LNCaP clone FGC (cell line): Measurements from ENCODE around the gene CDCA8.

Experiments used
- DNase-seq: peaks from one replicate; pipeline ENCODE4 v3.0.0-alpha.2; 2011; ENCODE audit warnings: low read depth
- H3K4me3 ChIP-seq: 2 replicates; pipeline ENCODE4 v1.5.1; 2011; ENCODE audit warnings: mild to moderate bottlenecking, low read depth, low read length, control low read depth
- CTCF ChIP-seq: IDR thresholded peaks from 2 replicates; pipeline ENCODE4 v1.5.1; 2012; ENCODE audit warnings: mild to moderate bottlenecking; ENCODE audit not compliant: control insufficient read depth, insufficient read depth; ENCODE audit errors: extremely low read depth

The CDCA8 gene

GRCh38 chr1:37671261-37671660 is 21.1 kb upstream of the CDCA8 start:
- no peak for TF ChIP-seq CTCF
- H3K4me3 ChIP-seq, result no peak overlapping the region
- no peak for DNase-seq

GRCh38 chr1:37672136-37672870 is 20.0 kb upstream of the CDCA8 start:
- no peak overlapping the region for H3K4me3 ChIP-seq
- no peak for TF ChIP-seq CTCF
- no peak for DNase-seq

GRCh38 chr1:37673920-37674319 is 18.4 kb upstream of the CDCA8 start:
- H3K4me3 ChIP-seq, result no peak overlapping the region
- no peak for DNase-seq
- no peak for TF ChIP-seq CTCF

- peak; percentile 83 for DNase-seq
- peak; percentile 52 for TF ChIP-seq CTCF
- no peak overlapping the region for H3K4me3 ChIP-seq
Measured at GRCh38 chr1:37676281-37677142, 15.8 kb upstream of the CDCA8 start.

- TF ChIP-seq CTCF, result no peak
- no peak overlapping the region for H3K4me3 ChIP-seq
- no peak for DNase-seq
Measured at GRCh38 chr1:37677143-37677439, 15.2 kb upstream of the CDCA8 start.

GRCh38 chr1:37677808-37678207 is 14.5 kb upstream of the CDCA8 start:
- TF ChIP-seq CTCF, result no peak
- DNase-seq, result no peak
- no peak overlapping the region for H3K4me3 ChIP-seq
